K562 (cell line): ENCODE results near the gene KDM2A. TPM values are rescaled to one million over a fixed set of nuclear protein-coding genes. Genes with fewer than 3 reads are reported as not detected.
A peak's percentile ranks its signal among the peaks of the same experiment; 100 is the strongest.

Source experiments
- ATAC-seq: fragments of 200-7000 bp; cut with Tn5 transposase; 3 replicates; pipeline ENCODE4 v1.9.1; 2020; ENCODE audit warnings: moderate library complexity
- BruUV-seq: library from RNA; stranded (reverse); fragments of 400-500 nt; replicated peaks from 2 replicates; lab custom pipeline; 2021; lab: Mats Ljungman, UMichigan
- CTCF ChIA-PET: fragments of 300-600 bp; formaldehyde crosslinking; extraction: SDS; loops from one replicate; lab custom pipeline; 2021; ENCODE audit warnings: low intra/inter-chr PET ratio; lab: Yijun Ruan, JAX
- POLR2A ChIA-PET: fragments of 300-600, 350-650 bp; sonication (Branson Sonifier 250); formaldehyde crosslinking; extraction: SDS; loops from one replicate; lab custom pipeline; 2021; ENCODE audit warnings: antibody characterized with exemption, inconsistent platforms; lab: Yijun Ruan, JAX
- DNase-seq, 4 experiments: peaks; one replicate each; pipeline versions ENCODE4 v3.0.0 to v3.0.0-alpha.2; 2011 to 2018; ENCODE audit warnings: low spot score in 3 of 4, mixed read lengths in 3 of 4; ENCODE audit errors: extremely low read depth in 1 of 4
- FAIRE-seq: peaks from 2 replicates; lab custom pipeline; 2011; peaks lifted over from hg19 to GRCh38; lab: Jason Lieb, UNC
- H2AFZ ChIP-seq: 2 replicates; pipeline ENCODE4 v1.6.0; 2011; ENCODE audit warnings: low read depth, low read length, control low read depth, inconsistent platforms
- H3K27ac ChIP-seq: fragments of 200-600 bp; 3 replicates; pipeline ENCODE4 v1.8.0; 2011; ENCODE audit warnings: low read depth, mild to moderate bottlenecking, control low read depth, inconsistent platforms, low read length, moderate library complexity, mixed read lengths; ENCODE audit errors: extremely low read depth
- H3K27me3 ChIP-seq, 2 experiments: fragments of 300-600 bp in 1 of 2; 2 replicates in 1 of 2; 3 replicates in 1 of 2; pipeline versions ENCODE4 v1.6.0 to v1.8.0; 2011; ENCODE audit warnings: inconsistent platforms in 2 of 2, low read length in 2 of 2, mild to moderate bottlenecking in 1 of 2, mixed read lengths in 1 of 2, moderate library complexity in 1 of 2; ENCODE audit not compliant: control insufficient read depth in 2 of 2, insufficient read depth in 2 of 2
- H3K36me3 ChIP-seq: fragments of 300-600 bp; 3 replicates; pipeline ENCODE4 v1.8.0; 2011; ENCODE audit warnings: mild to moderate bottlenecking, low read length, inconsistent platforms; ENCODE audit not compliant: control insufficient read depth, insufficient read depth
- H3K4me1 ChIP-seq, 2 experiments: fragments of 200-600 bp in 1 of 2; replicated peaks in 1 of 2; 2 replicates in 1 of 2; 3 replicates in 1 of 2; pipeline versions ENCODE4 v1.5.1 to v1.8.0; 2011; ENCODE audit warnings: inconsistent platforms in 2 of 2, low read length in 2 of 2, mild to moderate bottlenecking in 1 of 2, mixed read lengths in 1 of 2, moderate library complexity in 1 of 2; ENCODE audit not compliant: control insufficient read depth in 2 of 2, insufficient read depth in 2 of 2
- H3K4me2 ChIP-seq: 2 replicates; pipeline ENCODE4 v1.6.1; 2011; ENCODE audit warnings: low read length, control low read depth, inconsistent platforms, mixed read lengths; ENCODE audit not compliant: insufficient read depth
- H3K4me3 ChIP-seq: fragments of 200-600 bp; sonication (generic), shearing (Covaris generic); 2 replicates; pipeline ENCODE4 v1.5.1; 2016; ENCODE audit warnings: control low read depth, inconsistent platforms
- H3K79me2 ChIP-seq: fragments of 200-600 bp; 3 replicates; pipeline ENCODE4 v1.8.0; 2011; ENCODE audit warnings: low read length, inconsistent platforms; ENCODE audit not compliant: control insufficient read depth, insufficient read depth
- H3K9ac ChIP-seq, 2 experiments: 2 replicates each; pipeline versions ENCODE4 v1.6.0 to v1.6.1; 2011; ENCODE audit warnings: low read depth in 2 of 2, low read length in 2 of 2, control low read depth in 1 of 2, inconsistent platforms in 1 of 2, mild to moderate bottlenecking in 1 of 2, mixed read lengths in 1 of 2; ENCODE audit not compliant: insufficient read depth in 1 of 2
- H3K9me1 ChIP-seq: one replicate; pipeline ENCODE4 v1.6.0; 2011; ENCODE audit warnings: inconsistent platforms, mild to moderate bottlenecking, low read length, moderate library complexity; ENCODE audit not compliant: control insufficient read depth, insufficient read depth
- H3K9me3 ChIP-seq: replicated peaks from 2 replicates; pipeline ENCODE4 v1.5.1; 2011; ENCODE audit warnings: low read depth, low read length, inconsistent platforms; ENCODE audit not compliant: control insufficient read depth, insufficient read depth
- H4K20me1 ChIP-seq: replicated peaks from 2 replicates; pipeline ENCODE4 v1.6.1; 2011; ENCODE audit warnings: low read length, inconsistent platforms, mixed read lengths; ENCODE audit not compliant: control insufficient read depth, insufficient read depth
- BRD9 ChIP-seq: fragments of 450-650 bp; IDR thresholded peaks from 2 replicates; pipeline ENCODE4 v1.6.1; 2018; ENCODE audit warnings: low read depth; ENCODE audit not compliant: partially characterized antibody
- GABPA ChIP-seq: fragments of 200-800 bp; sonication (Bioruptor generic); conservative IDR thresholded peaks from 2 replicates; pipeline ENCODE4 v1.6.1; 2016; ENCODE audit warnings: low read depth, missing genetic modification characterization, missing compliant biosample characterization
- HEY1 ChIP-seq: fragments of 250-450 bp; sonication (Bioruptor Pico); IDR thresholded peaks from 2 replicates; pipeline ENCODE4 v1.5.0; 2020; ENCODE audit warnings: mild to moderate bottlenecking, moderate library complexity, borderline replicate concordance
- MCM3 ChIP-seq: fragments of 450-650 bp; IDR thresholded peaks from 2 replicates; pipeline ENCODE4 v1.6.1; 2016
- NFRKB ChIP-seq: fragments of 450-650 bp; IDR thresholded peaks from 2 replicates; pipeline ENCODE4 v1.6.1; 2016; ENCODE audit warnings: low read depth
- NFYB ChIP-seq: IDR thresholded peaks from 2 replicates; pipeline ENCODE4 v1.6.1; 2011; ENCODE audit warnings: mild to moderate bottlenecking, moderate library complexity; ENCODE audit not compliant: insufficient read length; ENCODE audit errors: extremely low read depth
- RBBP5 ChIP-seq: fragments of 200-600 bp; sonication (generic); IDR thresholded peaks from 2 replicates; pipeline ENCODE4 v1.6.1; 2012; ENCODE audit warnings: borderline replicate concordance, mild to moderate bottlenecking, low read length, control low read depth, inconsistent platforms; ENCODE audit not compliant: insufficient read depth, poor library complexity, severe bottlenecking
- RBM34 ChIP-seq: fragments of 200-400 bp; formaldehyde crosslinking; IDR thresholded peaks from 2 replicates; pipeline ENCODE4 v1.6.1; 2018; ENCODE audit warnings: low read length, borderline replicate concordance; ENCODE audit not compliant: insufficient read depth
- ZBTB8A ChIP-seq: fragments of 450-650 bp; IDR thresholded peaks from 2 replicates; pipeline ENCODE4 v1.6.1; 2018; ENCODE audit warnings: mild to moderate bottlenecking, moderate library complexity; ENCODE audit not compliant: partially characterized antibody
- ZNF165 ChIP-seq: fragments of 250-450 bp; sonication (Bioruptor Pico); IDR thresholded peaks from 2 replicates; pipeline ENCODE4 v1.4.0; 2020; ENCODE audit warnings: borderline replicate concordance
- ZNF263 ChIP-seq: sonication (generic); formaldehyde crosslinking; IDR thresholded peaks from 2 replicates; pipeline ENCODE4 v1.8.0; 2022; ENCODE audit warnings: mild to moderate bottlenecking, missing genetic modification reagents, borderline replicate concordance
- ZNF583 ChIP-seq: fragments of 250-450 bp; sonication (Bioruptor Pico); IDR thresholded peaks from 2 replicates; pipeline ENCODE4 v1.4.0; 2020
- ZNF830 ChIP-seq: fragments of 250-450 bp; sonication (Bioruptor Pico); IDR thresholded peaks from 2 replicates; pipeline ENCODE4 v1.5.0; 2021; ENCODE audit warnings: mild to moderate bottlenecking
- WGBS: fragments of 100-300 bp; shearing (Covaris generic); methylation state at CpG from one replicate; pipeline ENCODE4 v1.1.6; 2016; ENCODE audit warnings: low coverage, mixed read lengths; ENCODE audit not compliant: insufficient coverage; ENCODE audit errors: missing lambda C conversion rate; 5-methylcytosine and 5-hydroxymethylcytosine counted together
- in situ Hi-C: fragments of 300-500 bp; cut with MboI; formaldehyde crosslinking; loops from 4 replicates; pipeline ENCODE4 v1.15.0; 2018; ENCODE audit warnings: inconsistent platforms, mixed read lengths
- intact Hi-C: fragments of 100-400 bp; cut with micrococcal nuclease; formaldehyde crosslinking; loops from 2 replicates; pipeline ENCODE4 v1.14.2; 2022
- polyA plus RNA-seq, 8 experiments: library from polyadenylated mRNA; depleted of rRNA in 4 of 8; stranded (reverse) in 5 of 8; unstranded in 3 of 8; fragments of >200 nt; fragmentation: Nextera tagmentation in 2 of 8; fragmentation: Illumina TruSeq in 1 of 8; extraction: Ambion mirVana in 2 of 8; extraction: Trizol in 1 of 8; gene quantifications; 2 replicates each; pipeline versions ENCODE4 v1.2.1 to v1.2.3, GENCODE V29; 2011 to 2014; ENCODE audit warnings: inconsistent platforms in 1 of 8, missing spikeins in 1 of 8
- total RNA-seq, 7 experiments: library from RNA; depleted of rRNA in 6 of 7; stranded (reverse); fragments of >200 nt in 6 of 7; fragmentation: Illumina TruSeq in 2 of 7; extraction: Trizol in 2 of 7; gene quantifications; 2 replicates each; pipeline versions ENCODE4 v1.2.1 to v1.2.3, GENCODE V29; 2011 to 2021; ENCODE audit warnings: low replicate concordance in 1 of 7
- TF ChIP-seq, protein P1 (sequence below): IDR thresholded peaks from 2 replicates; pipeline ENCODE4 v1.6.1; 2011; ENCODE audit not compliant: insufficient read length; ENCODE audit errors: extremely low read depth
- TF ChIP-seq, protein P2 (sequence below): fragments of 250-450 bp; sonication (Bioruptor Pico); IDR thresholded peaks from 2 replicates; pipeline ENCODE4 v1.4.0; 2020; ENCODE audit warnings: borderline replicate concordance
- TF ChIP-seq, protein P3 (sequence below): sonication (generic); formaldehyde crosslinking; IDR thresholded peaks from 2 replicates; pipeline ENCODE4 v1.8.0; 2022; ENCODE audit warnings: mild to moderate bottlenecking, missing genetic modification reagents, borderline replicate concordance

KDM2A gene
- total and polyA plus RNA-seq, 9 of the 15 experiments (the other 6 are each of a cell fraction or from before 2014, with no cell fraction given) = 5.0 to 39.3 (median 21.3) TPM

DNA sequence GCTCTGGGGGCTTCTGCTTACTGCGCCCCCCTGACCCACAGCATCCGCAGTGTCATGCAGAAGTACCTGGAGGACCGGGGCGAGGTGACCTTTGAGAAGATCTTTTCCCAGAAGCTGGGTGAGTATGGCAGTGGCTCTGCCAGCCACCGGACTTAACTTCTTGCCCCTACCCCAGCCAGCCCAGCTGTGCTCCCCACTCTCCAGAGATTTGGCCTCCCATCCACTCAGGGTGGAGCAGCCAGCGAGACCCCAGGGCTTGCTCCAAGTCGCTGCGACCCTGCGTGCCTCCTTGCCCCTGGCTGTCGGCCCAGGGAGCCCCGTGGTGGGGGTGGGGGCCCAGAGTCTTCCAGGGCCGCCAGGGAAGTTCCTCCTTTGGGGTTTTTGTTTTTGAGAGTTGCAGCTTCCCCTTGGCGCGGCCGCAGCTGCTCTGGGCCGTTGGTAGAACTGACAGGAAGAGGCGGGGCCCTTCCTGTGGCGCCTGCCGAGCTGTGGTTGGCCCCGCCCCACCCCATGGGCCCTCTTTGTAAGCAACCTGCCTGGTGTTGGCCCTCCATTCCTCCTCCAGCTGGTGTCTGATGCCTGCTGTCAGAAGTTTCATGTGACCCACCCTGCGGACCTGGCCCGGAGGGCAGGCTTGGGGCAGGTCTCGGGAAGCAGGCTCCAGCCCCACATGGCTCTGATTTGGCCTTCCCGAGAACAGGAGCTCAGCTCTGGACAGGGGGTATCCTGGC is 158.3 kb downstream of the KDM2A start:
- Histone ChIP-seq H3K9me1 (no peaks in the 10 kb centered on the region), H3K9ac (peak overlapping the region; percentile 82 to 93), H3K4me2 (peak overlapping the region; percentile 82), H3K9me3 (no peaks in the 10 kb centered on the region), H3K36me3 (peaks cover 81% of the 10 kb centered on the region; the same call in 2 of the 3 replicates), H3K4me1 (peaks cover 27 to 86% of the 10 kb centered on the region in 2 experiments), H3K79me2 (peaks cover 68% of the 10 kb centered on the region), H3K4me3 (peak overlapping the region; percentile 37), H3K27me3 (no peaks in the 10 kb centered on the region), H2AFZ (peak overlapping the region; percentile 30; the same call in 1 of the 2 replicates), H4K20me1 (no peaks in the 10 kb centered on the region), H3K27ac (peak overlapping the region; percentile 95)
- 8% methylated on average over 19 of the region's 24 CpGs for WGBS
- peak; percentile 95 for ATAC-seq
- intact Hi-C loops = loop anchor here (1.0 kb wide), 3 partner anchors 11 to 40 kb away; no protein-coding TSS in a partner anchor
- no TSS peak for BruUV-seq
- peak; percentile 83 to 94 (median 86) for DNase-seq
- in situ Hi-C loops = loop anchor here (5.0 kb wide), 1 partner anchor 35 kb away; no protein-coding TSS in a partner anchor
- FAIRE-seq = peak; percentile 97
- CTCF ChIA-PET = interaction anchor here (0.9 to 1.7 kb wide), 2 partner anchors 40 to 41 kb away, joined by 3 to 6 read pairs; no protein-coding TSS in a partner anchor
- POLR2A ChIA-PET = interaction anchor here (0.5 to 2.1 kb wide), 8 partner anchors 8 to 196 kb away, joined by 3 to 29 read pairs (median 4); partner anchors contain the start of gene ANKRD13D
- 0 out of 2 replicates have a peak, but pooled peaks have one; percentile 50 for TF ChIP-seq HEY1 (CRISPR knock-in tag)
- peak; percentile 70 for TF ChIP-seq BRD9
- TF ChIP-seq, protein P1, sequence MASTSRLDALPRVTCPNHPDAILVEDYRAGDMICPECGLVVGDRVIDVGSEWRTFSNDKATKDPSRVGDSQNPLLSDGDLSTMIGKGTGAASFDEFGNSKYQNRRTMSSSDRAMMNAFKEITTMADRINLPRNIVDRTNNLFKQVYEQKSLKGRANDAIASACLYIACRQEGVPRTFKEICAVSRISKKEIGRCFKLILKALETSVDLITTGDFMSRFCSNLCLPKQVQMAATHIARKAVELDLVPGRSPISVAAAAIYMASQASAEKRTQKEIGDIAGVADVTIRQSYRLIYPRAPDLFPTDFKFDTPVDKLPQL = no peak
- TF ChIP-seq RBBP5 = peak; percentile 48
- TF ChIP-seq, protein P2, sequence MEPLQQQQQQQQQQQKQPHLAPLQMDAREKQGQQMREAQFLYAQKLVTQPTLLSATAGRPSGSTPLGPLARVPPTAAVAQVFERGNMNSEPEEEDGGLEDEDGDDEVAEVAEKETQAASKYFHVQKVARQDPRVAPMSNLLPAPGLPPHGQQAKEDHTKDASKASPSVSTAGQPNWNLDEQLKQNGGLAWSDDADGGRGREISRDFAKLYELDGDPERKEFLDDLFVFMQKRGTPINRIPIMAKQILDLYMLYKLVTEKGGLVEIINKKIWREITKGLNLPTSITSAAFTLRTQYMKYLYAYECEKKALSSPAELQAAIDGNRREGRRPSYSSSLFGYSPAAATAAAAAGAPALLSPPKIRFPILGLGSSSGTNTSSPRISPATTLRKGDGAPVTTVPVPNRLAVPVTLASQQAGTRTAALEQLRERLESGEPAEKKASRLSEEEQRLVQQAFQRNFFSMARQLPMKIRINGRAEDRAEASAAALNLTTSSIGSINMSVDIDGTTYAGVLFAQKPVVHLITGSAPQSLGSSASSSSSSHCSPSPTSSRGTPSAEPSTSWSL (CRISPR knock-in tag) = peak; percentile 45; the same call in 1 of the 2 replicates
- peak; percentile 88 for TF ChIP-seq GABPA
- peak; percentile 78; the same call in 1 of the 2 replicates for TF ChIP-seq ZNF830 (CRISPR knock-in tag)
- no peak for TF ChIP-seq NFYB
- TF ChIP-seq ZNF263 = peak; percentile 11; the same call in 1 of the 2 replicates
- peak; percentile 48; the same call in 1 of the 2 replicates for TF ChIP-seq ZNF165 (CRISPR knock-in tag)
- TF ChIP-seq MCM3 = no peak
- TF ChIP-seq, protein P3, sequence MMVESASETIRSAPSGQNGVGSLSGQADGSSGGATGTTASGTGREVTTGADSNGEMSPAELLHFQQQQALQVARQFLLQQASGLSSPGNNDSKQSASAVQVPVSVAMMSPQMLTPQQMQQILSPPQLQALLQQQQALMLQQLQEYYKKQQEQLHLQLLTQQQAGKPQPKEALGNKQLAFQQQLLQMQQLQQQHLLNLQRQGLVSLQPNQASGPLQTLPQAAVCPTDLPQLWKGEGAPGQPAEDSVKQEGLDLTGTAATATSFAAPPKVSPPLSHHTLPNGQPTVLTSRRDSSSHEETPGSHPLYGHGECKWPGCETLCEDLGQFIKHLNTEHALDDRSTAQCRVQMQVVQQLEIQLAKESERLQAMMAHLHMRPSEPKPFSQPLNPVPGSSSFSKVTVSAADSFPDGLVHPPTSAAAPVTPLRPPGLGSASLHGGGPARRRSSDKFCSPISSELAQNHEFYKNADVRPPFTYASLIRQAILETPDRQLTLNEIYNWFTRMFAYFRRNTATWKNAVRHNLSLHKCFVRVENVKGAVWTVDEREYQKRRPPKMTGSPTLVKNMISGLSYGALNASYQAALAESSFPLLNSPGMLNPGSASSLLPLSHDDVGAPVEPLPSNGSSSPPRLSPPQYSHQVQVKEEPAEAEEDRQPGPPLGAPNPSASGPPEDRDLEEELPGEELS = no peak
- no peak for TF ChIP-seq RBM34
- TF ChIP-seq ZBTB8A = no peak
- peak; percentile 37; the same call in 1 of the 2 replicates for TF ChIP-seq NFRKB
- peak; percentile 90 for TF ChIP-seq ZNF583 (CRISPR knock-in tag)
